Activated T-helper 9 cell treated with anti-CD3 and anti-CD28 coated beads, Interleukin-2, amount 50 U/mL, for 16 hours (primary cell): ENCODE results near the gene TSPAN4.

Source experiments
- DNase-seq: peaks from one replicate; pipeline ENCODE4 v3.0.0-alpha.2; 2020; ENCODE audit warnings: low read depth

TSPAN4 gene

GRCh38 chr11:865462-866430 lies 23.1 kb downstream of the TSPAN4 start:
- DNase-seq: no peak

- no peak for DNase-seq
Measured at GRCh38 chr11:866481-866880, 23.8 kb downstream of the TSPAN4 start.

GRCh38 chr11:867856-868358 lies 25.3 kb downstream of the TSPAN4 start:
- no peak for DNase-seq

GRCh38 chr11:868394-868793 lies 25.7 kb downstream of the TSPAN4 start:
- DNase-seq: no peak

GRCh38 chr11:868802-869201 lies 26.1 kb downstream of the TSPAN4 start:
- no peak for DNase-seq

GRCh38 chr11:869399-870126 lies 26.9 kb downstream of the TSPAN4 start:
- DNase-seq: no peak

GRCh38 chr11:870127-870413 lies 27.4 kb downstream of the TSPAN4 start:
- DNase-seq: no peak

GRCh38 chr11:870418-870817 lies 27.8 kb downstream of the TSPAN4 start:
- DNase-seq: no peak

GRCh38 chr11:871472-871871 lies 28.8 kb downstream of the TSPAN4 start:
- no peak for DNase-seq

GRCh38 chr11:872799-873198 lies 30.1 kb downstream of the TSPAN4 start:
- DNase-seq: no peak

GRCh38 chr11:873706-874105 lies 31.1 kb downstream of the TSPAN4 start:
- DNase-seq: no peak

GRCh38 chr11:875203-875602 lies 32.6 kb downstream of the TSPAN4 start:
- DNase-seq: no peak

GRCh38 chr11:875769-876301 lies 33.2 kb downstream of the TSPAN4 start:
- DNase-seq: no peak

- no peak for DNase-seq
Measured at GRCh38 chr11:876545-876944, 33.9 kb downstream of the TSPAN4 start.

GRCh38 chr11:877565-877964 lies 34.9 kb downstream of the TSPAN4 start:
- no peak for DNase-seq

GRCh38 chr11:880447-880846 lies 37.8 kb downstream of the TSPAN4 start:
- no peak for DNase-seq

- no peak for DNase-seq
Measured at GRCh38 chr11:882596-882995, 39.9 kb downstream of the TSPAN4 start.

- DNase-seq: no peak
Measured at GRCh38 chr11:883527-883926, 40.9 kb downstream of the TSPAN4 start.

GRCh38 chr11:884578-885070 lies 42.0 kb downstream of the TSPAN4 start:
- no peak for DNase-seq

GRCh38 chr11:886568-886967 lies 43.9 kb downstream of the TSPAN4 start:
- no peak for DNase-seq

- no peak for DNase-seq
Measured at GRCh38 chr11:887589-887988, 44.9 kb downstream of the TSPAN4 start.

- DNase-seq: no peak
Measured at GRCh38 chr11:888310-889212, 45.9 kb downstream of the TSPAN4 start.
